OCI-LY1 (cell line): ENCODE measurements around the gene ABCD3.

Source experiments
- H2AFZ ChIP-seq: fragments of 200-600 bp; sonication (generic), shearing (Covaris generic); 2 replicates; pipeline ENCODE4 v1.6.0; 2014; ENCODE audit warnings: antibody characterized with exemption, mild to moderate bottlenecking, low read length
- H3F3A ChIP-seq: fragments of 200-600 bp; sonication (generic), shearing (Covaris generic); 2 replicates; pipeline ENCODE4 v1.6.0; 2014; ENCODE audit warnings: mild to moderate bottlenecking, antibody characterized with exemption, low read length, moderate library complexity; ENCODE audit not compliant: insufficient read depth
- H3K27ac ChIP-seq: fragments of 200-600 bp; sonication (generic); 2 replicates; pipeline ENCODE4 v1.5.1; 2014; ENCODE audit warnings: low read length, mixed run types, mild to moderate bottlenecking, low read depth; ENCODE audit not compliant: poor library complexity, severe bottlenecking
- H3K27me3 ChIP-seq: fragments of 200-600 bp; sonication (generic); 2 replicates; pipeline ENCODE4 v1.6.0; 2014; ENCODE audit warnings: antibody characterized with exemption, mild to moderate bottlenecking, low read length, moderate library complexity; ENCODE audit not compliant: insufficient read depth
- H3K36me3 ChIP-seq: fragments of 200-600 bp; sonication (generic); 2 replicates; pipeline ENCODE4 v1.6.1; 2014; ENCODE audit warnings: mild to moderate bottlenecking, antibody characterized with exemption, low read length, moderate library complexity, mixed read lengths; ENCODE audit not compliant: insufficient read depth
- H3K4me1 ChIP-seq: fragments of 200-600 bp; sonication (generic); 2 replicates; pipeline ENCODE4 v1.5.1; 2014; ENCODE audit warnings: mild to moderate bottlenecking, low read length, moderate library complexity; ENCODE audit not compliant: insufficient read depth, severe bottlenecking
- H3K4me2 ChIP-seq: fragments of 200-600 bp; sonication (generic), shearing (Covaris generic); 2 replicates; pipeline ENCODE4 v1.6.1; 2014; ENCODE audit warnings: low read length
- H3K4me3 ChIP-seq: fragments of 200-600 bp; sonication (generic); 2 replicates; pipeline ENCODE4 v1.5.1; 2014; ENCODE audit warnings: low read length, low read depth, mild to moderate bottlenecking, mixed read lengths; ENCODE audit not compliant: poor library complexity, severe bottlenecking
- H3K79me2 ChIP-seq: fragments of 200-600 bp; shearing (Covaris generic); 2 replicates; pipeline ENCODE4 v1.6.1; 2016; ENCODE audit warnings: mixed run types, low read length, mixed read lengths; ENCODE audit not compliant: insufficient read depth
- H3K9ac ChIP-seq: fragments of 200-600 bp; sonication (generic), shearing (Covaris generic); 2 replicates; pipeline ENCODE4 v1.6.1; 2014; ENCODE audit warnings: mild to moderate bottlenecking, low read length, mixed read lengths
- H3K9me2 ChIP-seq: fragments of 200-600 bp; sonication (generic), shearing (Covaris generic); 2 replicates; pipeline ENCODE4 v1.6.1; 2014; ENCODE audit warnings: low read depth, mild to moderate bottlenecking, low read length, mixed read lengths
- H3K9me3 ChIP-seq: fragments of 200-600 bp; shearing (Covaris generic); 2 replicates; pipeline ENCODE4 v1.6.1; 2014; ENCODE audit warnings: low read length, mixed read lengths
- H4K20me1 ChIP-seq: fragments of 200-600 bp; sonication (generic), shearing (Covaris generic); 2 replicates; pipeline ENCODE4 v1.6.0; 2016; ENCODE audit warnings: mild to moderate bottlenecking, low read length; ENCODE audit not compliant: insufficient read depth
- EZH2 ChIP-seq: fragments of 200-600 bp; sonication (generic), shearing (Covaris generic); IDR thresholded peaks from 2 replicates; pipeline ENCODE4 v1.8.0; 2017; ENCODE audit warnings: borderline replicate concordance, mixed run types, mild to moderate bottlenecking, antibody characterized with exemption, low read length, moderate library complexity, mixed read lengths
- TF ChIP-seq, protein P1 (sequence below): fragments of 200-600 bp; sonication (generic), shearing (Covaris generic); IDR thresholded peaks from 2 replicates; pipeline ENCODE4 v1.5.1; 2017; ENCODE audit warnings: mild to moderate bottlenecking, antibody characterized with exemption, low read length, moderate library complexity, mixed read lengths

The ABCD3 gene

GRCh38 chr1:94501935-94502334, 83.7 kb downstream of the ABCD3 start:
- TF ChIP-seq, protein P1, sequence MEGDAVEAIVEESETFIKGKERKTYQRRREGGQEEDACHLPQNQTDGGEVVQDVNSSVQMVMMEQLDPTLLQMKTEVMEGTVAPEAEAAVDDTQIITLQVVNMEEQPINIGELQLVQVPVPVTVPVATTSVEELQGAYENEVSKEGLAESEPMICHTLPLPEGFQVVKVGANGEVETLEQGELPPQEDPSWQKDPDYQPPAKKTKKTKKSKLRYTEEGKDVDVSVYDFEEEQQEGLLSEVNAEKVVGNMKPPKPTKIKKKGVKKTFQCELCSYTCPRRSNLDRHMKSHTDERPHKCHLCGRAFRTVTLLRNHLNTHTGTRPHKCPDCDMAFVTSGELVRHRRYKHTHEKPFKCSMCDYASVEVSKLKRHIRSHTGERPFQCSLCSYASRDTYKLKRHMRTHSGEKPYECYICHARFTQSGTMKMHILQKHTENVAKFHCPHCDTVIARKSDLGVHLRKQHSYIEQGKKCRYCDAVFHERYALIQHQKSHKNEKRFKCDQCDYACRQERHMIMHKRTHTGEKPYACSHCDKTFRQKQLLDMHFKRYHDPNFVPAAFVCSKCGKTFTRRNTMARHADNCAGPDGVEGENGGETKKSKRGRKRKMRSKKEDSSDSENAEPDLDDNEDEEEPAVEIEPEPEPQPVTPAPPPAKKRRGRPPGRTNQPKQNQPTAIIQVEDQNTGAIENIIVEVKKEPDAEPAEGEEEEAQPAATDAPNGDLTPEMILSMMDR: no peak
- TF ChIP-seq EZH2: no peak
- H3K27ac ChIP-seq: no peak overlapping the region
- no peaks in the 10 kb centered on the region for H3K27me3 ChIP-seq
- no peaks in the 10 kb centered on the region for H4K20me1 ChIP-seq
- no peak overlapping the region for H2AFZ ChIP-seq
- H3K4me2 ChIP-seq: no peak overlapping the region
- no peaks in the 10 kb centered on the region for H3K79me2 ChIP-seq
- H3F3A ChIP-seq: no peaks in the 10 kb centered on the region
- peaks cover 17% of the 10 kb centered on the region; the same call in 1 of the 2 replicates for H3K36me3 ChIP-seq
- H3K9me2 ChIP-seq: no peaks in the 10 kb centered on the region
- H3K4me3 ChIP-seq: no peak overlapping the region
- no peaks in the 10 kb centered on the region for H3K9me3 ChIP-seq
- no peaks in the 10 kb centered on the region for H3K4me1 ChIP-seq
- no peak overlapping the region for H3K9ac ChIP-seq

DNA sequence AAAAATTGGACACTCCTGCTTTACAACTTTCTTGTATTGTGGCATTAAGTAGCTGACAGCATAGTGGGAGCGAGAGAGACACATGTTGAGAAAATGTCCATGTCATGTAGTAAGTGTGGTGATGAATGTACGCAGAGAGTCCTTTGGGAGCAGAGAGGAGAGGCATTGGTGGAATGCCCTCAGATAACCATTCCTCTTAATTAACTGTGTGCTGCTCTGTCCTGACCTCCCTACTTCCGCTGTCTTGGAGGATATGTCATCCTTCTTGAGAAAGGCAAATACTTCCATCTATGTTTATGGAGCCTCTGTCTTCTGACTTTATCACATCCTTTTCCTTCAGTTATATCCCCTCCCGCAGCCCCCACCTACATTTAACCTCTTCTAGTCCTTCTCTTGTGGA, 85.0 kb downstream of the ABCD3 start:
- H3K27ac ChIP-seq: no peak overlapping the region
- no peak overlapping the region for H3K4me3 ChIP-seq
- no peaks in the 10 kb centered on the region for H3K4me1 ChIP-seq
- TF ChIP-seq, protein P1: no peak
- TF ChIP-seq EZH2: no peak
- no peaks in the 10 kb centered on the region for H3K79me2 ChIP-seq
- H3K9ac ChIP-seq: no peak overlapping the region
- no peaks in the 10 kb centered on the region for H3F3A ChIP-seq
- no peaks in the 10 kb centered on the region for H3K9me2 ChIP-seq
- no peaks in the 10 kb centered on the region for H3K9me3 ChIP-seq
- no peak overlapping the region for H2AFZ ChIP-seq
- peaks cover 17% of the 10 kb centered on the region; the same call in 1 of the 2 replicates for H3K36me3 ChIP-seq
- H3K4me2 ChIP-seq: no peak overlapping the region
- H3K27me3 ChIP-seq: no peaks in the 10 kb centered on the region
- H4K20me1 ChIP-seq: no peaks in the 10 kb centered on the region

- Histone ChIP-seq H3K27ac (no peak overlapping the region), H3F3A (no peaks in the 10 kb centered on the region), H3K36me3 (peaks cover 10% of the 10 kb centered on the region; the same call in 1 of the 2 replicates), H3K4me2 (no peak overlapping the region), H4K20me1 (no peaks in the 10 kb centered on the region), H3K9me2 (no peaks in the 10 kb centered on the region), H3K4me1 (no peaks in the 10 kb centered on the region), H3K9me3 (no peaks in the 10 kb centered on the region), H3K27me3 (no peaks in the 10 kb centered on the region), H3K79me2 (no peaks in the 10 kb centered on the region), H2AFZ (no peak overlapping the region), H3K4me3 (no peak overlapping the region), H3K9ac (no peak overlapping the region)
- TF ChIP-seq EZH2: no peak
- TF ChIP-seq, protein P1: no peak
Measured at GRCh38 chr1:94504601-94505000, 86.4 kb downstream of the ABCD3 start.
